Activated CD4-positive, alpha-beta memory T cell treated with anti-CD3 and anti-CD28 coated beads, Interleukin-2, amount 10 ng/mL, durations not matched to agents 7 days and 5 days (primary cell): ENCODE measurements around the gene TMEM119. TPM values are rescaled to one million over a fixed set of nuclear protein-coding genes. Genes with fewer than 3 reads are reported as not detected.
A peak's percentile ranks its signal among the peaks of the same experiment; 100 is the strongest.
"Not testable (repeated sequence)": the region's sequence is repeated elsewhere in the genome, so short reads cannot be mapped to it uniquely, and the experiment has no call there.

ENCODE experiments used
- CTCF ChIA-PET: fragments of 350-600 bp; sonication (Branson Sonifier 250); formaldehyde crosslinking; loops from one replicate; lab custom pipeline; 2021; ENCODE audit warnings: antibody characterized with exemption, inconsistent platforms; lab: Charles Lee
- POLR2A ChIA-PET: fragments of 350-600 bp; sonication (Branson Sonifier 250); formaldehyde crosslinking; loops from one replicate; lab custom pipeline; 2021; ENCODE audit warnings: antibody characterized with exemption; lab: Charles Lee
- DNase-seq: peaks from one replicate; pipeline ENCODE4 v3.0.0-alpha.2; 2020
- H3K27ac Mint-ChIP-seq: one replicate; pipeline ENCODE4 v1.8.0; 2021; ENCODE audit warnings: mild to moderate bottlenecking, mixed read lengths
- H3K27me3 Mint-ChIP-seq: one replicate; pipeline ENCODE4 v1.8.0; 2021; ENCODE audit warnings: mixed read lengths
- H3K36me3 Mint-ChIP-seq: one replicate; pipeline ENCODE4 v1.8.0; 2021; ENCODE audit warnings: low read depth, mixed read lengths
- H3K4me1 Mint-ChIP-seq: one replicate; pipeline ENCODE4 v1.8.0; 2021; ENCODE audit warnings: mixed read lengths
- H3K4me3 Mint-ChIP-seq: one replicate; pipeline ENCODE4 v1.8.0; 2021; ENCODE audit warnings: mild to moderate bottlenecking, mixed read lengths
- H3K9me3 Mint-ChIP-seq: one replicate; pipeline ENCODE4 v1.8.0; 2021; ENCODE audit warnings: mixed read lengths
- total RNA-seq, 2 experiments: library from RNA; stranded (reverse); gene quantifications; one replicate each; pipeline ENCODE4 v1.2.3, GENCODE V29; 2021

TMEM119 gene
- total RNA-seq, 2 experiments from 2014 or later = 0.80 to 1.0 TPM

DNA sequence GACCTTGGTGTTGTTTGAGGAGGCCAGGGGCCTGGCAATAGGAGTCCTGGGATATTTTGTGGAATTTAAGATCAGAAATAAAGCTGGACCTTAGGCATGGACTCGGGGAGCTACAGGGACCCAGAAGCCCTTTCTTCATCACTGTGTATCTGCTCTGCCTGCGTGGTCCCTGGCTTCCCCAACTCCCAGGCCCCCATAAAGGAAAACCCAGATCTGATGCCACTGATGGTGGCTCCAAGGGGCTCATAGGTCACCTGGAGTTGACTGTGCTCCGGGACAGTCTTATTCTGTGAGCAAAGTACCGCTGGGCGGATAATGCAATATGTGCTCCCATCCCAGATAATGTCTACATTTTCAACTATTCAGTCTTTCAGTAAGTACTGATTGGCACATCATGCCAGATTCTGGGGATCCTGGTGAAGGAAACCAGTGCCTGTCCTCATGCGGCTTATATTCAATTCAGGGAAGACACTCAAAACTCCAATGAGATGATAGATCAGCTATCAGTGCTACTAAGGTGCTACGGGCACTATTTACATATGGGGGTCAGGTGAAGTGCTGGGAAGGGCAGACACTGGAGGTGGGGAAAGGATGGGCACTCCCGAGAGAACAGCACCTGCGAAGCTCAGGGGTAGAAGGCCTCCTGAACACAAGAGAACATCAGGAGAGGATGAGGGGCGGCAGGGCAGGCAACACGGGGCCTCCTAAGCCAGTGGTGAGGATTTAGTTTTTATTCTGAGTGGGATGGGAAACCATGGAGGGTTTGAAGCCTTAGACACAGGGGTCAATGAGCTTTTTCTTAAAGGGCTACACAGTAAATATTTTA lies 41.3 kb upstream of the TMEM119 start:
- Mint-ChIP-seq H3K27me3 (no peaks in the 10 kb centered on the region), H3K27ac (no peak overlapping the region), H3K9me3 (no peaks in the 10 kb centered on the region), H3K4me1 (peaks cover 52% of the 10 kb centered on the region), H3K36me3 (peaks cover 9% of the 10 kb centered on the region), H3K4me3 (no peak overlapping the region)
- ChIA-PET CTCF (interaction anchor here (2.2 to 3.7 kb wide), 2 partner anchors 11 to 21 kb away, joined by 13 to 14 read pairs; no protein-coding TSS in a partner anchor), POLR2A (interaction anchor here (1.0 to 1.8 kb wide), 5 partner anchors 10 to 77 kb away, joined by 3 to 5 read pairs (median 3); partner anchors contain the start of gene ISCU)
- no peak for DNase-seq

DNA sequence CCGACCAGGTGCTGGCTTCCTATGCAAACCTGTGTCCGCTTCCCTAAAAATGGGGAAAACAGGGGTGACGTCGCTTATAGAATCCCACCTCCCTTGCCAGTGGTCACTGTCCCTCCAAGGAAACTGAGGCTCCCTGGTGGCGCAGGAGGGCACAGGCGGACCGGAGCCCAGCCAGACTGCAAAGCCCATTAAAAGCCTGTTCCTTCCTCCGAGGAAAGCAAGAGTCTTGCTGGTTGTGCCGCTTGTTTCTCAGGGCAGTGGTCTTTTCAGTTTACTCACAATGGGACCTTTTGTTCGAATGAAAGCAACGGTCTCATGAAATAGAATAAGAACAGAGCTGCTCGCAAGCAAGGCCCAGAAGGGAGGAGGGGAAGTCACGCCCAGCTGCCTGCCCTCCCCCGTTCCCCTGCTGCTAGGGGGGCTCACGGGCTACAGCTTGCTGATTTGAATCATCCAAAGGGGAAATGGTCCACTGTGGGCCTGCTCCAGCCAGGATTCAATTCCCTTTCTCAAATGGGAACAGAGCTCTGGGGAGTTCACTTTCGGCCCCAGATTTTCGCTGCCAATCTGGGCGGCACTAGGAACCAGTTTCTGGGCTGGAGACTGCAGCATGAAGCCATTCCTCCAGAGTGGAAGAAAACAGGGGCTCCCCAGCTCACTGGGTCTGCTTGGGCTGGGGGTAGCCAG lies 40.4 kb upstream of the TMEM119 start:
- Mint-ChIP-seq H3K9me3 (no peaks in the 10 kb centered on the region), H3K4me1 (peaks cover 52% of the 10 kb centered on the region)
- POLR2A ChIA-PET = interaction anchor here (0.7 to 12.0 kb wide), 6 partner anchors 10 to 72 kb away, joined by 3 to 385 read pairs (median 4); partner anchors contain the start of genes ISCU and SART3

DNA sequence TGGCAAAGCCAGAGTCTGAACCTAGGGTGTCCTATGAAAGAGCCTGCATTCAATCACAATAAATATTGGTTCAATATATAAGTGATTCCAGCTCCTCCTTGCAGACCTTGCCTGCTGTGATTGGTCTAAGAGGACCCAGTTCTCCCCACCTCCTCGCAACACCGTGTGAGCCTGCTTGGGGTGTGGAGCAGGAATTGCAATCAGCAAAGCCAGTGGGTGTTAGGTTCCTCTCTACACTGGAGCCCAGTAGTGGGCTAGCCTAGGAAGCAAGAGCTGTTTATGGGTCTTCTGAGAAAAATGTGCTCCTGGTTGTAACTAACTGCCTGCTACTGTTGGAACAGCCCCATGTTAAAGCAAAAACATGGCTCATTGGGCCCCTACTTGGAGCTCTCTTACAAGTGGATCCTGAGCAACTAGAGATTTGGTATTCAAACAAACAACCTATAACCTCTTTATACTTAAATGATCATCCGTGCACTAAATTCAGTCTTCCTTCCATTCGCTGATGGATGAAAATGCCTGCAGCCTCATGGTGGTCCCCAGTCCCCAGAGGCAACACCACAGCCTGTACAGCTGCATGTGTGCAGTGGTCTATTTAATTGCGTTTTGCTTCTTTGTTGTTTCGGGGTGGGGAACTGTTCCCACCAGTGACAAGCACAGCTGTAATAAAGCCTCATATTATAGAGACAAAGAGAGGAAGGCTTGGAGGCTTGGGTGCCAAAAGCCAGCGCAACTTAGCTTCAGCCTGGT lies 39.5 kb upstream of the TMEM119 start:
- H3K27ac Mint-ChIP-seq = peak overlapping the region; percentile 44
- CTCF ChIA-PET = interaction anchor here (0.7 to 12.2 kb wide), 7 partner anchors 9 to 76 kb away, joined by 3 to 215 read pairs (median 13); partner anchors contain the start of genes ISCU and SART3
- peaks cover 50% of the 10 kb centered on the region for H3K4me1 Mint-ChIP-seq
- no peaks in the 10 kb centered on the region for H3K27me3 Mint-ChIP-seq
- H3K4me3 Mint-ChIP-seq = no peak overlapping the region
- POLR2A ChIA-PET = interaction anchor here (0.7 to 12.0 kb wide), 6 partner anchors 9 to 71 kb away, joined by 3 to 385 read pairs (median 4); partner anchors contain the start of genes ISCU and SART3
- H3K36me3 Mint-ChIP-seq = peaks cover 23% of the 10 kb centered on the region
- H3K9me3 Mint-ChIP-seq = no peaks in the 10 kb centered on the region
- DNase-seq = no peak

More for the DNA sequence above, 40.4 kb upstream of the TMEM119 start:
- H3K27me3 Mint-ChIP-seq = no peaks in the 10 kb centered on the region
- no peak overlapping the region for H3K27ac Mint-ChIP-seq
- DNase-seq = no peak
- peaks cover 15% of the 10 kb centered on the region for H3K36me3 Mint-ChIP-seq
- CTCF ChIA-PET = interaction anchor here (3.7 to 12.2 kb wide), 2 partner anchors 10 to 19 kb away, joined by 13 to 215 read pairs; no protein-coding TSS in a partner anchor
- no peak overlapping the region for H3K4me3 Mint-ChIP-seq

DNA sequence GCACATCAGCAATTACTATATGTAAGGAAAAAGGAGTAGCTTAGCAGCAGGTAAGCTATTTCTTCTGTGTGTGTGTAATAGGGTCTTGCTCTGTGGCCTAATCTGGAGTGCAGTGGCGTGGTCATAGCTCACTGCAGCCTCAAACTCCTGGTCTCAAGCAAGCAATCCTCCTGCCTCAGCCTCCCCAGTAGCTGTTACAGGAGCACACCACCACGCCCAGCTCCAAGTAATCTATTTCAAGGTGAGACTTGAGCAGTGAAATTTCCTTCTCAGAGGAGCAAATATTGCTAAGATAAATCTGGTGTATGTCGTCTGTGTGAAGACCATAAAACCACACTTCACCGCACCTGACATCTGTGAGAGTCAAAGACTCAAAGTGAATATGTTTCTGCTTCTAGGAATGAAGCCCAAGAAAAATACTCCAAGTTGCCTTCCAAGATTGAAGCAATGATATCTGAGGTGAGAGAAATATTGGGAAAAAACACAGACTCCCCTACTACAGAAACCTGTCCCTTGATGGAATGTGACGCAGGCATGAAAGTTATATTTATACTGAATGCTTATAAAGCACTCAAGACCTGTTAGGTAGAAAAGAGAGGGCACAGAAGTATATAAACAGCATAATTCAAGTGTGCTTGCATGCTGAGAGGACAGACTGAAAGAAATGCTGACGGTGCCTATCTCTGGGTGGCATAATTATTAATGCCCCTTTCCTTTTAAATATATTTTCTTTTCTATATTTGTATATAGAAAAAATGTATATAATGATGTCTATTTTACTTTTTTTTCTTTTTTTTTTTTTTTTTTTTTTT lies 38.3 kb upstream of the TMEM119 start:
- Mint-ChIP-seq H3K4me3 (peak overlapping the region; percentile 99), H3K27me3 (no peaks in the 10 kb centered on the region), H3K9me3 (no peaks in the 10 kb centered on the region), H3K27ac (peak overlapping the region; percentile 100), H3K36me3 (peaks cover 30% of the 10 kb centered on the region), H3K4me1 (peaks cover 53% of the 10 kb centered on the region)
- CTCF ChIA-PET = interaction anchor here (0.7 to 12.2 kb wide), 15 partner anchors 10 to 316 kb away, joined by 3 to 215 read pairs (median 6); partner anchors contain the start of genes CORO1C, ISCU and SART3
- no peak for DNase-seq
- POLR2A ChIA-PET = interaction anchor here (0.8 to 12.0 kb wide), 19 partner anchors 9 to 459 kb away, joined by 3 to 385 read pairs (median 9); partner anchors contain the start of genes CORO1C, ISCU, SART3 and SSH1

DNA sequence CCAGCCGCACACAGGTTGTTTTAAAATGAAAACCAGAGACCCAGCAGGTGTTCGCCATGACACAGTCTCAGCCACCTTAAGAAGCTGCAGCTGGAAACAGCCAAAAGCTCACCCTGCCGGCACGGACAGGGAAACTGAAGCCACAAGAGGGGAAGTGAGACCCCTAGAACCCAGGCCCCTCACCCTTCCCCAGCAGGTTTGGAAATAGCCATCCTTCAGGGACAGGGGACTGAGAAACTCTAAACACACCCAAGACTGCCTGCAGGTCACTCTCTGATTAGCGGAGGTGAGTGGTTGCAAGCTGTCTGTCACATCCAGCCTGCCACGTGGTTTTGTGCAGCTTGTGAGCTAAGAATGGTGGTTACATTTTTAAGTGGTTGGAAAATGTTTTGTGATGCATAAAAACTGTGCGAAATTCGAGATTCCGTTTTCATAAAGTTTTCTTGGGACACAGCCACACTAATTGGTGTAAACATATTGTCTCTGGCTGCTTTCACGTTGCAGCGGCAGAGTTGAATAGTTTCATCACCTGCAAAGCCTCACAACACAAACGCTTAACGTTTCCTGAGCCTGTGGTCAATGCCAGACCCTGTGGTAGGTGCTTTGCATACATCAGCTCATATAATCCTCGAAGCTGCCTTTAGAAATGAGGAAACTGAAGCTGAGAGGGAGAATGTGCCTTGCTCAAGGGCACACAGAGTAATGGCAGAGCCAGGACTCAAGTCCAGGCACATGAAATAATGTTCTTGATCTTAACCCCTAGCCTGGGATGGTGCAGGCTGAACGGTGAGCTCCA lies 37.5 kb upstream of the TMEM119 start:
- H3K4me3 Mint-ChIP-seq = peak overlapping the region; percentile 99
- H3K36me3 Mint-ChIP-seq = peaks cover 38% of the 10 kb centered on the region
- POLR2A ChIA-PET = interaction anchor here (0.9 to 12.0 kb wide), 19 partner anchors 8 to 460 kb away, joined by 3 to 385 read pairs (median 10); partner anchors contain the start of genes CORO1C, ISCU, SART3 and SSH1
- H3K9me3 Mint-ChIP-seq = no peaks in the 10 kb centered on the region
- CTCF ChIA-PET = interaction anchor here (0.6 to 12.2 kb wide), 17 partner anchors 9 to 317 kb away, joined by 3 to 215 read pairs (median 5); partner anchors contain the start of genes CORO1C, ISCU and SART3
- peaks cover 56% of the 10 kb centered on the region for H3K4me1 Mint-ChIP-seq
- H3K27me3 Mint-ChIP-seq = no peaks in the 10 kb centered on the region
- DNase-seq = peak; percentile 73
- H3K27ac Mint-ChIP-seq = peak overlapping the region; percentile 100

DNA sequence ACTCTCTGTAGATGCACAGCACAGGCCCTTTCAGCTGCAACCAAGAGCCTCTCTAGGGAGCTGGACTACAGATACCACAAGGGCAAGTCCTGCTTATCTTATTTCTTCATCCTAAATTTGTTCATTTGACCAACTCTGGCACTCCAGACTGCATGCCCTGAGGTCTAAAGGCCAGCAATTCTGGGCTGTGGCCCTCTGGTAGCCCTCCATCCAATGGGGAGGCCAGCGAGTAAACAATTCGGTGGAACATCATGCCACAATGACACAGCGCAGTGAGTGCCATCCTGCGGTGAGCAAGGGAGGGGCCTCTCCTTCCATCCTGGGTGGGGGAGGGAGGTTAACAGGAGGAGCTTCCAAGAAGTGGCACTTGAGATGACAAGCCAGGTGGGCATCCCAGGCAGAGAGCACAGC lies 36.5 kb upstream of the TMEM119 start:
- no peaks in the 10 kb centered on the region for H3K27me3 Mint-ChIP-seq
- peak; percentile 84 for DNase-seq
- peaks cover 47% of the 10 kb centered on the region for H3K36me3 Mint-ChIP-seq
- peak overlapping the region; percentile 99 for H3K4me3 Mint-ChIP-seq
- H3K4me1 Mint-ChIP-seq = peaks cover 58% of the 10 kb centered on the region
- no peaks in the 10 kb centered on the region for H3K9me3 Mint-ChIP-seq
- peak overlapping the region; percentile 100 for H3K27ac Mint-ChIP-seq
- POLR2A ChIA-PET = interaction anchor here (0.9 to 12.0 kb wide), 19 partner anchors 9 to 418 kb away, joined by 3 to 385 read pairs (median 10); partner anchors contain the start of genes CORO1C, FICD, ISCU and SART3
- CTCF ChIA-PET = interaction anchor here (1.4 to 12.2 kb wide), 10 partner anchors 12 to 168 kb away, joined by 3 to 215 read pairs (median 8); partner anchors contain the start of genes ISCU and SART3

DNA sequence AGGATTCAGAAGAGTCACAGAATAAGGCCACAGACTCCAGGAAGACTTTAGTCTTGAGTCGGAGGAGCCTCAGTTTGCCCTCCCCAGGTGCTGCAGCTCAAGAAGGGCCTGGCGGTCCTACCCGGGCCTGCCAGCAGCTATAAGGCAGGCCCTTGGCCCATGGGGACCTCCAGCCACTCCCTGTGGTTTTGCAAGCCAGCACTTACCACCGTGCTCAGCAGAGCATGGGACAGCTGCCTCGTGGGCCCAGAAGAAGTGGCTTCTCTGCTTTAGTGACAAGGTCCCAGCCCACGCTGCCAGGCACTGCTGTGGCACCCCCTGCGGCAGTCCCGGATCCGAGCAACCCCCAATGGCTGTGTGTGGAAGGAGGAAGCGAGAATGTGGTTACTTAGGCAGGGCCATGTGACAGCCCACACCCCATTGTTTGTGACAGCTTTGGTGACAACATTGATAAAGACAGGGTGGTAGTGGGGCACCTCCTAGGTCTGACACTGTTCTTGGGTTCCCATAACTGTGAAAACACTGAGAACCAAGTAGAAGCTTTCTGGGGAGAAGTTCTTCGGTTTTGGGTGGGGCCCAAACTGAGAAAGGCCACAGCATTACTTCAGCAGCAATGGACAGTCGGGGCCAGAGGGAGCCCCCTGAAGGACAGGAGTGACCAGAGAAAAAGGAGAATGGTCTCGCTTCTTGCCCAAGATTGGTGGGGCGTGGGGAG lies 35.8 kb upstream of the TMEM119 start, which contains the start of gene SELPLG:
Gene SELPLG (minus strand): TSS at position 361 of the 715 bp plus-strand sequence. CDS start 9,587 bp downstream, outside the sequence.
- Mint-ChIP-seq H3K9me3 (no peaks in the 10 kb centered on the region), H3K27me3 (no peaks in the 10 kb centered on the region), H3K4me3 (peak within 1 kb of the TSS; percentile 99), H3K4me1 (peaks cover 55% of the 10 kb centered on the region), H3K27ac (peak within 1 kb of the TSS; percentile 100), H3K36me3 (peaks cover 49% of the 10 kb centered on the region)
- ChIA-PET CTCF (interaction anchor here (1.4 to 12.2 kb wide), 8 partner anchors 13 to 169 kb away, joined by 3 to 215 read pairs (median 8); partner anchors contain the start of genes ISCU and SART3), POLR2A (interaction anchor here (0.7 to 12.0 kb wide), 25 partner anchors 10 to 521 kb away, joined by 3 to 385 read pairs (median 6); partner anchors contain the start of genes CORO1C, FICD, ISCU and SART3)
- DNase-seq = peak; percentile 93

DNA sequence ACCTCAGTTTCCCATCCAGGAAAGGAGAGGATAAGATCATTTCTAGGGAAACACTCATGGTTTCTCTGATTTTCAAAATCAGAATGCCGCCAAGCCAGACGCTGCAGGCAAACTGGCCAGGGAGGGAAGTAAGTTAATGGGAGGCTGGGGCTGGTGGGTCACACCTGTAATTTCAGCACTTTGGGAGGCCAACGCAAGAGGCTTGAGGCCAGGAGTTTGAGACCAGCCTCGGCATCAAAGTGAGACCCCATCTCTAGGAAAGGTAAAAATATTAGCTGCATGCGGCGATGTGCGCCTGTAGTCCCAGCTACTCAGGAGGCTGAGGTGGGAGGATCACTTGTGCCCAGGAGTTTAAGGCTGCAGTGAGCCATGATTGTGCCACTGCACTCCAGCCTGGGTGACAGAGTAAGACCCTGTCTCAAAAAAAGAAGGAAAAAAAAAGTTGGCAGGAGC lies 35.2 kb upstream of the TMEM119 start:
- ChIA-PET CTCF (interaction anchor here (1.6 to 12.2 kb wide), 7 partner anchors 14 to 170 kb away, joined by 4 to 215 read pairs (median 8); partner anchors contain the start of genes ISCU and SART3), POLR2A (interaction anchor here (0.7 to 12.0 kb wide), 19 partner anchors 9 to 522 kb away, joined by 3 to 385 read pairs (median 10); partner anchors contain the start of genes CORO1C, ISCU, SART3 and SSH1)
- H3K4me1 Mint-ChIP-seq = peaks cover 60% of the 10 kb centered on the region
- H3K27me3 Mint-ChIP-seq = no peaks in the 10 kb centered on the region
- DNase-seq = peak; percentile 29
- H3K9me3 Mint-ChIP-seq = no peaks in the 10 kb centered on the region
- peak overlapping the region; percentile 99 for H3K4me3 Mint-ChIP-seq
- peak overlapping the region; percentile 100 for H3K27ac Mint-ChIP-seq
- peaks cover 55% of the 10 kb centered on the region for H3K36me3 Mint-ChIP-seq

DNA sequence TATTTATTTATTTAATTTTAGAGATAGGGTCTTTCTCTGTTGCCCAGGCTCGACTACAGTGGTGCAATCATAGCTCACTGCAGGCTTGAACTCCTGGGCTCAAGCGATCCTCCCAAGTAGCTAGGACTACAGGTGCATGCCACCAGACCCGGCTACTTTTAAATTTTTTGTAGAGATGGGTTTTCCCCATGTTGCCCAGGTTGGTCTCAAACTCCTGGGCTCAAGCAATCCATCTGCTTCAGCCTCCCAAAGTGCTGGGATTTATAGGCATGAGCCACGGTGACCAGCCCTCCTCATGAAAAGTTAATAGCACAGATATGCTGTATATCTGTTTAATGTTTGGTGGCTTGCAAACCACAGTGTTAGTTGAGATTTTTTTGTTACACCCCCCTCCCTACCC lies 33.4 kb upstream of the TMEM119 start:
- Mint-ChIP-seq H3K4me3 (peak overlapping the region; percentile 99), H3K27ac (peak overlapping the region; percentile 100), H3K36me3 (peaks cover 66% of the 10 kb centered on the region), H3K4me1 (peaks cover 58% of the 10 kb centered on the region)
- CTCF ChIA-PET = interaction anchor here (1.1 to 12.2 kb wide), 4 partner anchors 12 to 67 kb away, joined by 3 to 215 read pairs (median 4); no protein-coding TSS in a partner anchor
- not testable (repeated sequence) for H3K27me3 Mint-ChIP-seq, DNase-seq, H3K9me3 Mint-ChIP-seq
- POLR2A ChIA-PET = interaction anchor here (1.0 to 12.0 kb wide), 12 partner anchors 10 to 227 kb away, joined by 3 to 385 read pairs (median 43); partner anchors contain the start of genes ISCU, SART3 and SSH1
